Stimulated activated CD4-positive, alpha-beta T cell treated with anti-CD3 and anti-CD28 coated beads, Interleukin-2, amount 100 ng/mL, for 24 hours (primary cell): ENCODE measurements around the gene ARHGEF28.

ENCODE experiments used
- DNase-seq, 2 donors: peaks; one replicate each; pipeline ENCODE4 v3.0.0-alpha.2; 2020

ARHGEF28 gene

GRCh38 chr5:73625944-73626811 lies at the start of gene ARHGEF28:
TSS of gene ARHGEF28 (plus strand) at chr5:73626196. CDS start at chr5:73684852, 58,656 bp downstream.
- DNase-seq: peak; percentile 22 to 47

GRCh38 chr5:73582285-73583145 lies 43.5 kb upstream of the ARHGEF28 start:
- no peak for DNase-seq

GRCh38 chr5:73587923-73588322 lies 38.1 kb upstream of the ARHGEF28 start:
- DNase-seq: no peak

GRCh38 chr5:73591102-73591695 lies 34.8 kb upstream of the ARHGEF28 start:
- peak; percentile 7 to 60 for DNase-seq

- DNase-seq: no peak
Measured at GRCh38 chr5:73591698-73592501, 34.1 kb upstream of the ARHGEF28 start.

GRCh38 chr5:73592551-73592950 lies 33.4 kb upstream of the ARHGEF28 start:
- no peak for DNase-seq

- DNase-seq: no peak
Measured at GRCh38 chr5:73596705-73597328, 29.2 kb upstream of the ARHGEF28 start.

- no peak for DNase-seq
Measured at GRCh38 chr5:73599380-73599779, 26.6 kb upstream of the ARHGEF28 start.

GRCh38 chr5:73603998-73604397 lies 22.0 kb upstream of the ARHGEF28 start:
- no peak for DNase-seq

- DNase-seq: no peak
Measured at GRCh38 chr5:73605223-73606087, 20.5 kb upstream of the ARHGEF28 start.

GRCh38 chr5:73606206-73606753 lies 19.7 kb upstream of the ARHGEF28 start:
- no peak for DNase-seq

- no peak for DNase-seq
Measured at GRCh38 chr5:73607228-73607627, 18.8 kb upstream of the ARHGEF28 start.

GRCh38 chr5:73612799-73613198 lies 13.2 kb upstream of the ARHGEF28 start:
- no peak for DNase-seq

GRCh38 chr5:73615085-73615484 lies 10.9 kb upstream of the ARHGEF28 start:
- no peak for DNase-seq

- no peak for DNase-seq
Measured at GRCh38 chr5:73615947-73616346, 10.0 kb upstream of the ARHGEF28 start.

GRCh38 chr5:73617510-73618279 lies 8.3 kb upstream of the ARHGEF28 start:
- no peak for DNase-seq

- no peak for DNase-seq
Measured at GRCh38 chr5:73619606-73620333, 6.2 kb upstream of the ARHGEF28 start.

GRCh38 chr5:73620334-73620687 lies 5.7 kb upstream of the ARHGEF28 start:
- no peak for DNase-seq

- no peak for DNase-seq
Measured at GRCh38 chr5:73623060-73623459, 2.9 kb upstream of the ARHGEF28 start.
